HepG2 (cell line): ENCODE results near the gene SLIT1. TPM values are rescaled to one million over a fixed set of nuclear protein-coding genes. Genes with fewer than 3 reads are reported as not detected.

Source experiments
- ATAC-seq: fragments of 200-7000 bp; cut with Tn5 transposase; 3 replicates; pipeline ENCODE4 v1.9.1; 2020; ENCODE audit warnings: mild to moderate bottlenecking, moderate library complexity
- BruUV-seq: library from RNA; stranded (reverse); fragments of 400-500 nt; replicated peaks from 2 replicates; lab custom pipeline; 2021; lab: Mats Ljungman, UMichigan
- CTCF ChIA-PET: fragments of 300-600 bp; formaldehyde crosslinking; extraction: SDS; loops from one replicate; lab custom pipeline; 2021; ENCODE audit warnings: low total read pairs, inconsistent platforms, low intra/inter-chr PET ratio; lab: Yijun Ruan, JAX
- POLR2A ChIA-PET: fragments of 350-600 bp; sonication (Branson Sonifier 250); formaldehyde crosslinking; loops from one replicate; lab custom pipeline; 2020; ENCODE audit warnings: antibody characterized with exemption, inconsistent platforms; lab: Yijun Ruan, JAX
- DNase-seq: peaks from one replicate; pipeline ENCODE4 v3.0.0-alpha.2; 2015; ENCODE audit warnings: low spot score
- FAIRE-seq: peaks from 3 replicates; lab custom pipeline; 2011; peaks lifted over from hg19 to GRCh38; lab: Jason Lieb, UNC
- H2AFZ ChIP-seq: one replicate; pipeline ENCODE4 v1.6.1; 2011; ENCODE audit warnings: low read length, inconsistent platforms
- H3K27ac ChIP-seq: fragments of 300-600 bp; 3 replicates; pipeline ENCODE4 v1.8.0; 2011; ENCODE audit warnings: mixed run types, mild to moderate bottlenecking, mixed read lengths, low read length, inconsistent platforms; ENCODE audit not compliant: insufficient read depth; ENCODE audit errors: extremely low read length
- H3K27me3 ChIP-seq, 2 experiments: fragments of 200-600 bp in 1 of 2; 2 replicates in 1 of 2; 3 replicates in 1 of 2; pipeline versions ENCODE4 v1.6.0 to v1.8.0; 2011; ENCODE audit warnings: low read length in 2 of 2, mild to moderate bottlenecking in 2 of 2, moderate library complexity in 2 of 2, inconsistent platforms in 1 of 2; ENCODE audit not compliant: insufficient read depth in 2 of 2, control insufficient read depth in 1 of 2
- H3K36me3 ChIP-seq, 2 experiments: fragments of 200-600 bp in 1 of 2; replicated peaks in 1 of 2; 2 replicates in 1 of 2; 3 replicates in 1 of 2; pipeline versions ENCODE4 v1.5.1 to v1.8.0; 2011; ENCODE audit warnings: low read length in 2 of 2, inconsistent platforms in 1 of 2; ENCODE audit not compliant: insufficient read depth in 2 of 2, control insufficient read depth in 1 of 2
- H3K4me1 ChIP-seq: 2 replicates; pipeline ENCODE4 v1.5.1; 2012; ENCODE audit warnings: low read length, inconsistent platforms; ENCODE audit not compliant: insufficient read depth
- H3K4me2 ChIP-seq: 2 replicates; pipeline ENCODE4 v1.6.0; 2011; ENCODE audit warnings: low read depth, low read length, inconsistent platforms
- H3K4me3 ChIP-seq, 3 experiments: fragments of 200-600 bp in 1 of 3; sonication (generic), shearing (Covaris generic) in 1 of 3; replicated peaks in 1 of 3; 2 replicates each; pipeline ENCODE4 v1.5.1; 2011 to 2016; ENCODE audit warnings: low read length in 3 of 3, inconsistent platforms in 2 of 3, low read depth in 2 of 3, mild to moderate bottlenecking in 2 of 3, control low read depth in 1 of 3, mixed read lengths in 1 of 3; ENCODE audit not compliant: insufficient read depth in 1 of 3
- H3K79me2 ChIP-seq: one replicate; pipeline ENCODE4 v1.6.1; 2011; ENCODE audit warnings: low read length, inconsistent platforms; ENCODE audit not compliant: insufficient read depth
- H3K9ac ChIP-seq: 2 replicates; pipeline ENCODE4 v1.6.0; 2011; ENCODE audit warnings: mild to moderate bottlenecking, low read depth, low read length, inconsistent platforms; ENCODE audit not compliant: insufficient read depth
- H3K9me3 ChIP-seq: 2 replicates; pipeline ENCODE4 v1.5.1; 2012; ENCODE audit warnings: mild to moderate bottlenecking, low read length
- H4K20me1 ChIP-seq: 2 replicates; pipeline ENCODE4 v1.6.0; 2011; ENCODE audit warnings: inconsistent platforms, mild to moderate bottlenecking, low read length, moderate library complexity; ENCODE audit not compliant: insufficient read depth
- KLF11 ChIP-seq: IDR thresholded peaks from 2 replicates; pipeline ENCODE4 v1.6.1; 2016; ENCODE audit warnings: missing compliant biosample characterization
- NCOR1 ChIP-seq: fragments of 200-600 bp; sonication (generic); IDR thresholded peaks from 2 replicates; pipeline ENCODE4 v1.7.0; 2017; ENCODE audit warnings: antibody characterized with exemption, low read length, borderline replicate concordance
- RARG ChIP-seq: sonication (generic); formaldehyde crosslinking; IDR thresholded peaks from 2 replicates; pipeline ENCODE4 v1.4.0; 2020; ENCODE audit warnings: low read depth, mild to moderate bottlenecking, missing genetic modification reagents
- TMF1 ChIP-seq: sonication (generic); formaldehyde crosslinking; IDR thresholded peaks from 2 replicates; pipeline ENCODE4 v1.8.1; 2022; ENCODE audit warnings: low read depth, missing genetic modification reagents
- ZNF329 ChIP-seq: sonication (generic); formaldehyde crosslinking; IDR thresholded peaks from 2 replicates; pipeline ENCODE4 v1.9.0; 2021; ENCODE audit warnings: low read depth, mild to moderate bottlenecking, missing genetic modification reagents
- ZNF430 ChIP-seq: sonication (generic); formaldehyde crosslinking; IDR thresholded peaks from 2 replicates; pipeline ENCODE4 v1.9.0; 2021; ENCODE audit warnings: mild to moderate bottlenecking, missing genetic modification reagents
- ZNF567 ChIP-seq: sonication (generic); formaldehyde crosslinking; IDR thresholded peaks from 2 replicates; pipeline ENCODE4 v1.8.1; 2023; ENCODE audit warnings: mild to moderate bottlenecking, missing genetic modification reagents, borderline replicate concordance
- ZNF687 ChIP-seq: sonication (generic); formaldehyde crosslinking; IDR thresholded peaks from 2 replicates; pipeline ENCODE4 v1.5.1; 2020; ENCODE audit warnings: mild to moderate bottlenecking, missing genetic modification reagents, moderate library complexity
- ZNF75D ChIP-seq: sonication (generic); formaldehyde crosslinking; IDR thresholded peaks from 2 replicates; pipeline ENCODE4 v1.8.1; 2023; ENCODE audit warnings: missing genetic modification reagents, mild to moderate bottlenecking, borderline replicate concordance
- ZNF768 ChIP-seq: sonication (generic); formaldehyde crosslinking; IDR thresholded peaks from 2 replicates; pipeline ENCODE4 v1.4.0; 2020; ENCODE audit warnings: missing genetic modification reagents
- ZNF850 ChIP-seq: sonication (generic); formaldehyde crosslinking; conservative IDR thresholded peaks from 2 replicates; pipeline ENCODE4 v1.9.0; 2021; ENCODE audit warnings: mild to moderate bottlenecking, missing genetic modification reagents
- WGBS: methylation state at CpG from one replicate; pipeline ENCODE4 v1.1.6; 2017; ENCODE audit warnings: low lambda C conversion rate; 5-methylcytosine and 5-hydroxymethylcytosine counted together
- in situ Hi-C: cut with HindIII; loops from 2 replicates; pipeline ENCODE4 v1.10.0; 2017; ENCODE audit warnings: low pct_unique_long_range_greater_than_20kb; ENCODE audit not compliant: extremely low pct_ligation_motif_present
- intact Hi-C: fragments of 100-400 bp; cut with micrococcal nuclease; formaldehyde crosslinking; loops from one replicate; pipeline ENCODE4 v1.10.0; 2022; ENCODE audit not compliant: unreplicated experiment
- polyA plus RNA-seq, 8 experiments: library from polyadenylated mRNA; depleted of rRNA in 3 of 8; stranded (reverse) in 7 of 8; unstranded in 1 of 8; fragments of >200 nt; fragmentation: Illumina TruSeq in 4 of 8; extraction: Trizol in 4 of 8; gene quantifications; 2 replicates each; pipeline versions ENCODE4 v1.2.1 to v1.2.3, GENCODE V29; 2011 to 2016; ENCODE audit warnings: low read depth in 4 of 8, missing spikeins in 1 of 8, mixed read lengths in 1 of 8; ENCODE audit not compliant: insufficient read depth in 1 of 8
- total RNA-seq, 5 experiments: library from RNA; depleted of rRNA; stranded (reverse); fragments of >200 nt; fragmentation: Illumina TruSeq; extraction: Trizol; gene quantifications; 2 replicates each; pipeline ENCODE4 v1.2.3, GENCODE V29; 2016; ENCODE audit warnings: low read depth in 1 of 5

SLIT1 gene
- total and polyA plus RNA-seq, 2 of the 13 experiments (the other 11 are each of a cell fraction or from before 2014, with no cell fraction given), result 0.09 to 0.33 TPM

- TF ChIP-seq KLF11 (CRISPR knock-in tag) (no peak), ZNF75D (CRISPR knock-in tag) (no peak), ZNF567 (CRISPR knock-in tag) (no peak)
Observed at GRCh38 chr10:97079448-97079847, 106.3 kb downstream of the SLIT1 start (continued).

GRCh38 chr10:97078938-97079445, 106.8 kb downstream of the SLIT1 start:
- no peak overlapping the region for H3K9ac ChIP-seq
- H3K27ac ChIP-seq, result no peak overlapping the region
- H2AFZ ChIP-seq, result no peak overlapping the region
- intact Hi-C loops, result no loop called here
- no peaks in the 10 kb centered on the region for H3K9me3 ChIP-seq
- H3K4me3 ChIP-seq, result no peak overlapping the region
- DNase-seq, result no peak
- no peaks in the 10 kb centered on the region for H3K36me3 ChIP-seq
- 0% methylated on average over 2 of the region's 2 CpGs for WGBS
- H4K20me1 ChIP-seq, result no peaks in the 10 kb centered on the region
- no peak for FAIRE-seq
- POLR2A ChIA-PET, result no interaction called here
- CTCF ChIA-PET, result no interaction called here
- H3K79me2 ChIP-seq, result no peaks in the 10 kb centered on the region
- no peak for ATAC-seq
- BruUV-seq, result no TSS peak
- H3K4me2 ChIP-seq, result no peak overlapping the region
- no peaks in the 10 kb centered on the region for H3K4me1 ChIP-seq
- H3K27me3 ChIP-seq, result peaks cover 8 to 42% of the 10 kb centered on the region in 2 experiments; a peak in 4 of 5 replicates
- in situ Hi-C loops, result no loop called here
- TF ChIP-seq ZNF850 (CRISPR knock-in tag) (no peak), ZNF768 (CRISPR knock-in tag) (peak; percentile 67; the same call in 1 of the 2 replicates)

GRCh38 chr10:97078261-97078937, 107.4 kb downstream of the SLIT1 start:
- Histone ChIP-seq H2AFZ (no peak overlapping the region), H3K9me3 (no peaks in the 10 kb centered on the region), H3K4me1 (no peaks in the 10 kb centered on the region), H3K27ac (no peak overlapping the region), H3K4me3 (no peak overlapping the region), H4K20me1 (no peaks in the 10 kb centered on the region), H3K27me3 (peaks cover 11 to 48% of the 10 kb centered on the region in 2 experiments; a peak in 4 of 5 replicates), H3K4me2 (no peak overlapping the region), H3K36me3 (no peaks in the 10 kb centered on the region), H3K9ac (no peak overlapping the region), H3K79me2 (no peaks in the 10 kb centered on the region)
- WGBS, result 15% methylated on average over 9 of the region's 14 CpGs
- FAIRE-seq, result no peak
- in situ Hi-C loops (no loop called here), intact Hi-C loops (no loop called here)
- peak; percentile 51 for ATAC-seq
- CTCF ChIA-PET, result interaction anchor here (0.7 kb wide), 1 partner anchor 118 kb away, joined by 3 read pairs; no protein-coding TSS in a partner anchor
- no peak for DNase-seq
- POLR2A ChIA-PET, result no interaction called here
- no TSS peak for BruUV-seq
- no peak for TF ChIP-seq NCOR1
- TF ChIP-seq ZNF329, result no peak
- TF ChIP-seq TMF1 (CRISPR knock-in tag), result no peak
- no peak for TF ChIP-seq RARG (CRISPR knock-in tag)
- no peak for TF ChIP-seq ZNF430 (CRISPR knock-in tag)
- peak; percentile 35; the same call in 1 of the 2 replicates for TF ChIP-seq ZNF687 (CRISPR knock-in tag)
